MCF 10A (cell line): ENCODE results near the gene HNRNPA1L2. TPM values are rescaled to one million over a fixed set of nuclear protein-coding genes. Genes with fewer than 3 reads are reported as not detected.
"Not testable (repeated sequence)": the region's sequence is repeated elsewhere in the genome, so short reads cannot be mapped to it uniquely, and the experiment has no call there.

Experiments
- BruUV-seq: library from RNA; stranded (reverse); fragments of 400-500 nt; replicated peaks from 2 replicates; lab custom pipeline; 2021; lab: Mats Ljungman, UMichigan
- CTCF ChIA-PET: fragments of 300-600 bp; sonication (Branson Sonifier 250); formaldehyde crosslinking; extraction: SDS; loops from one replicate; lab custom pipeline; 2021; ENCODE audit warnings: antibody characterized with exemption, inconsistent platforms; lab: Yijun Ruan, JAX
- POLR2A ChIA-PET: fragments of 300-600, 350-650 bp; sonication (Branson Sonifier 250); formaldehyde crosslinking; extraction: SDS; loops from one replicate; lab custom pipeline; 2020; ENCODE audit warnings: antibody characterized with exemption, inconsistent platforms; lab: Yijun Ruan, JAX
- DNase-seq: peaks from one replicate; pipeline ENCODE4 v3.0.0-alpha.2; 2018; ENCODE audit not compliant: unreplicated experiment
- H3K27ac Mint-ChIP-seq: one replicate; pipeline ENCODE4 v1.8.0; 2022; ENCODE audit warnings: mild to moderate bottlenecking, low read depth, mixed read lengths; ENCODE audit not compliant: unreplicated experiment
- H3K27me3 Mint-ChIP-seq: one replicate; pipeline ENCODE4 v1.8.0; 2022; ENCODE audit warnings: mixed read lengths; ENCODE audit not compliant: insufficient read depth, unreplicated experiment
- H3K36me3 Mint-ChIP-seq: one replicate; pipeline ENCODE4 v1.8.0; 2022; ENCODE audit warnings: mild to moderate bottlenecking, moderate library complexity, mixed read lengths; ENCODE audit not compliant: insufficient read depth, unreplicated experiment
- H3K4me1 Mint-ChIP-seq: one replicate; pipeline ENCODE4 v1.8.0; 2022; ENCODE audit warnings: mixed read lengths; ENCODE audit not compliant: insufficient read depth, unreplicated experiment
- H3K4me3 Mint-ChIP-seq: one replicate; pipeline ENCODE4 v1.8.0; 2022; ENCODE audit warnings: mild to moderate bottlenecking, moderate library complexity, mixed read lengths; ENCODE audit not compliant: unreplicated experiment
- H3K9me3 Mint-ChIP-seq: one replicate; pipeline ENCODE4 v1.8.0; 2022; ENCODE audit warnings: mixed read lengths; ENCODE audit not compliant: unreplicated experiment
- CTCF ChIP-seq: fragments of 200-600 bp; IDR thresholded peaks from one replicate; pipeline ENCODE4 v1.8.0; 2022; ENCODE audit warnings: antibody characterized with exemption, mild to moderate bottlenecking; ENCODE audit not compliant: unreplicated experiment
- intact Hi-C: fragments of 100-400 bp; cut with micrococcal nuclease; formaldehyde crosslinking; loops from 2 replicates; pipeline ENCODE4 v1.14.1; 2022
- total RNA-seq: library from RNA; stranded (reverse); gene quantifications from 2 replicates; pipeline ENCODE4 v1.2.3, GENCODE V29; 2022

The HNRNPA1L2 gene
- total RNA-seq, 1 experiment from 2014 or later = 11.5 TPM

DNA sequence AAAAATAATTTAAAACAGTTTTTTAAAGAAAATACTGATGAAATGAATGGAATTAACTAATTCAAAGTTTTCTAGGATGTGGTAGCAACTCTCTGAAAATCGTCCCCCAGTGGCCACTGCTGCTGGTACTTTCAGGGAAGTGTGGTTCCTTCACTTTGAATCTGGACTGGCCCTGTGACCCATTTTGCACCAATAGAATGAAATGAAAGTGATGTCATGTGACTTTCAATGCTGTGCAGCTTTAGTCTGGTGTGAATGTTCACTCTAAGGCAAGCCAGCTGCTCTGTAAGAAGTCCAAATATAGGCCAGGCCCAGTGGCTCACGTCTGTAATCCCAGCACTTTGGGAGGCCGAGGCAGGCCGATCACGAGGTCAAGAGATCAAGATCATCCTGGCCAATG is 26.4 kb upstream of the HNRNPA1L2 start:
- no peaks in the 10 kb centered on the region for H3K9me3 Mint-ChIP-seq
- intact Hi-C loops = loop anchor here (10.0 kb wide), 1 partner anchor 161 kb away; the partner anchor contains the start of genes CKAP2 and VPS36
- ChIA-PET CTCF (interaction anchor here (0.6 to 2.5 kb wide), 5 partner anchors 10 to 353 kb away, joined by 3 to 21 read pairs (median 3); partner anchors contain the start of gene SUGT1), POLR2A (interaction anchor here (1.3 to 3.4 kb wide), 4 partner anchors 9 to 42 kb away, joined by 4 to 109 read pairs (median 26); partner anchors contain the start of gene SUGT1)
- H3K36me3 Mint-ChIP-seq = no peaks in the 10 kb centered on the region
- no peaks in the 10 kb centered on the region for H3K27me3 Mint-ChIP-seq
- H3K4me1 Mint-ChIP-seq = peaks cover 11% of the 10 kb centered on the region
- DNase-seq = no peak
- TF ChIP-seq CTCF = no peak
- peak overlapping the region; percentile 88 for H3K27ac Mint-ChIP-seq
- peak overlapping the region; percentile 98 for H3K4me3 Mint-ChIP-seq
- BruUV-seq = no TSS peak

- no peak for TF ChIP-seq CTCF
- DNase-seq = peak; percentile 85
- ChIA-PET CTCF (interaction anchor here (0.6 to 2.5 kb wide), 8 partner anchors 20 to 1863 kb away, joined by 3 to 21 read pairs (median 4); partner anchors contain the start of gene SUGT1), POLR2A (interaction anchor here (0.6 to 3.4 kb wide), 19 partner anchors 10 to 459 kb away, joined by 3 to 109 read pairs (median 7); partner anchors contain the start of genes CKAP2, SUGT1 and VPS36)
- Mint-ChIP-seq H3K36me3 (peaks cover 10% of the 10 kb centered on the region), H3K4me3 (peak overlapping the region; percentile 98), H3K9me3 (no peaks in the 10 kb centered on the region), H3K4me1 (peaks cover 11% of the 10 kb centered on the region), H3K27ac (peak overlapping the region; percentile 88), H3K27me3 (no peaks in the 10 kb centered on the region)
- intact Hi-C loops = loop anchor here (1.0 to 10.0 kb wide), 2 partner anchors 35 to 163 kb away; partner anchors contain the start of genes CKAP2, SUGT1 and VPS36
- BruUV-seq = TSS peak; percentile 92
Observed at GRCh38 chr13:52617070-52618060, 24.9 kb upstream of the HNRNPA1L2 start.

- H3K4me3 Mint-ChIP-seq, H3K9me3 Mint-ChIP-seq, intact Hi-C loops, H3K27ac Mint-ChIP-seq, H3K27me3 Mint-ChIP-seq, CTCF ChIA-PET, DNase-seq, H3K4me1 Mint-ChIP-seq, BruUV-seq: not testable (repeated sequence)
- H3K36me3 Mint-ChIP-seq = peaks cover 45% of the 10 kb centered on the region
- POLR2A ChIA-PET = interaction anchor here (0.8 kb wide), 1 partner anchor 22 kb away, joined by 5 read pairs; the partner anchor contains the start of gene SUGT1
Observed at GRCh38 chr13:52631083-52631690, 11.0 kb upstream of the HNRNPA1L2 start.

DNA sequence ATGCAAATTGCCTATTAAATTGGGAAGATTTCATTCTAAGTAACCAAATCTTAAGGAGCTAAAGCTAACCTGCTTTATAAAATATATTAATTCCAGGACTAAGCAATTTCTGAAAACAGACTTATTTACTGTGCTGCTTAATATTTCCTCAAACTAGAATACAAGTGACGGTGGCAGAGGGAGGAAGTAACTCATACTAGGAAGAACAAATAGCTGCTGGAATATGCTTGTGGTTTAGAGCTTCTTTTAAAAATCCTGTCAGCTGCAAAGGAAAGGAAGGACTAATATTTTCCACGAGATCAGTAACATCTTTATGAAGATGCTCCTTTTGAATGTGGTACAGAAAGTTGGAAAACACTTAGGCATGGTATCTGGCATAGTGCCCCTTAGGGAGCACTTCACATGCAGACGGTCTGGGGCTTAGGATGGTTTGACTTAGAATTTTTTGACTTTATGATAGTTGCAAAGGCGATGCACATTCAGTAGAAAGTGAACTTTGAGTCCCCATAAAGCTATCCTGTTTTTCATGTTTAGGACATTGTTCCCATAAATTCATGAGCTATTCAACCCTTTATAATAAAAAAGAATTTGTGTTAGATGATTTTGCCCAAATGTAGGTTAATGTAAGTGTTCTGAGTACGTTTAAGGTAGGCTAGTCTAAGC is 3.4 kb upstream of the HNRNPA1L2 start:
- H3K27me3 Mint-ChIP-seq = no peaks in the 10 kb centered on the region
- no TSS peak for BruUV-seq
- H3K36me3 Mint-ChIP-seq = peaks cover 45% of the 10 kb centered on the region
- intact Hi-C loops = no loop called here
- no peak for TF ChIP-seq CTCF
- DNase-seq = no peak
- H3K27ac Mint-ChIP-seq = no peak overlapping the region
- no peaks in the 10 kb centered on the region for H3K4me1 Mint-ChIP-seq
- CTCF ChIA-PET = interaction anchor here (1.0 to 1.6 kb wide), 3 partner anchors 14 to 329 kb away, joined by 5 to 10 read pairs (median 6); partner anchors contain the start of gene SUGT1
- no peak overlapping the region for H3K4me3 Mint-ChIP-seq
- H3K9me3 Mint-ChIP-seq = no peaks in the 10 kb centered on the region
- POLR2A ChIA-PET = interaction anchor here (0.7 to 2.0 kb wide), 2 partner anchors 14 to 52 kb away, joined by 4 to 8 read pairs; partner anchors contain the start of gene SUGT1
